Activated effector memory CD4-positive, alpha-beta T cell treated with anti-CD3 and anti-CD28 coated beads, Interleukin-2, amount 50 U/mL, for 16 hours (primary cell): ENCODE results near the gene ATP11A.

Experiments
- DNase-seq: peaks from one replicate; pipeline ENCODE4 v3.0.0-alpha.2; 2020

ATP11A gene

DNA sequence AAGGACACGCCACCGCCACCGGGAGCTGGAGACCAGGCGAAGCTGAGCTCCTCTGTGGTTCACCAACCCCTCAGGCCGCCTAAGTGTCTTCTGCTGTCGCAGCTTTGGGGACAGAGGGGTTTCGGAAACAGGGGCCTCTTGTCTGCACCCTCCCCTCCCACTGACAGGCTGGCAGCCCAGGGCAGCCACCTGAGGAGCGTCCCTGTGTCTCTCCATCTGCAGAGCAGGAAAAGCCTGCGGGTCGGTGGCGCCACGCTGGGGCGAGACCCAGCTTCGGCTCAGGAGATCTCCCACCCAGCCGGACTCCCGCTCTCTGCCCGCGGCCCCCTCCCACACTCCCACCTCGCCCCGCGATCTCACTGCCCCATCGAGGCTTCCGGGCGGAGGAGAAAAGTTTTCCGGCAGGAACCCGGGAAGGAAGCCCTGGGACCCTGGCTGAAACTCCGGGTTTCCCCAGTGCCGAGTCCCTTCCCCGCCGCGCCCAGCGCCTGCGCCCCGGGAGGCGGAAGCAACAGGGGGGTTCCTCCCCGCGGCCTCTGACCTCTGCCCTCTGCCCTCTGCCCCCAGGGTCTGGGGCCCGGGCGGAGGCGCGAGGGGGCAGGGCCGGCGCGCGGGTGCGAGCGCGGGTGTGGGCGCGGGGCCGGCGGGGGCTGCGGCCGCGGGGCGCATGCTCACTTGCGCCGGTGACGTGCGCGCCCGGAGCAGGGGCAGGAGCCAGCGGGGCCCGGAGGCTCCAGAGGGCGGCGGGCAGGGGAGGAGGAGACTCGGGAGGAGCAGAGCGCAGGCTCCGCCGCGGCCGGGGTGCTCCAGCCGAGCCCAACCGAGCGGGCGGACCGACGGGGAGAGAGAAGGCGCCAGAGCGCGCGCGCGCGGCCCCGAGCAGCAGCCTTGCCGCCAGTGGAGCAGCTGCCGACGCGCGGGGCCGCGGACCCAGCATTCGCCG is at the start of gene ATP11A:
ATP11A (plus strand) TSS at position 736 of the 943 bp plus-strand sequence. CDS start 379 bp downstream, outside the sequence.
- peak; percentile 93 for DNase-seq

GRCh38 chr13:112641456-112642089 is 48.3 kb upstream of the ATP11A start:
- DNase-seq: no peak

GRCh38 chr13:112642090-112642460 is 47.8 kb upstream of the ATP11A start:
- no peak for DNase-seq

- no peak for DNase-seq
These were observed 45.9 kb upstream of the ATP11A start for GRCh38 chr13:112643759-112644459.

- DNase-seq: no peak
These were observed 44.4 kb upstream of the ATP11A start for GRCh38 chr13:112645327-112645914.

DNA sequence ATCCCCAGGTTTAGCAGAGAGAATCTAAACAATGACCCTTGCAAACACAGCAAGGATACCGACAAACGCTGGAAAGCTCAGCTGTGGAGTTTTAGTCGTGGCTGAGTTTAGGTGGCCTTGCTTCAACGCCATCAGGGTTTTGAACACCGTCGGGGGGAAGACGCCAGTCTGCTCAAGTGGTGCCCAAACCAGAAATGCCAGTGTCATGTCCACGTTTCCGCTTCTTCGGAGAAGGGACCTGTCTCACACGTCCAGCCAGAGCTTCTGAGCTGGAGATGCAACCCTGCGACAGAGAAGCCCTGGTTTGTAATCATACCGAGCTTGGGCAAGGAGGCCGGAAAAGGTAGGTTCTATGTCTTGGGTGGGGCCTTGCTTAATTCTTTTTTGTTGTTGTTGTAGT is 42.6 kb upstream of the ATP11A start:
- no peak for DNase-seq

DNA sequence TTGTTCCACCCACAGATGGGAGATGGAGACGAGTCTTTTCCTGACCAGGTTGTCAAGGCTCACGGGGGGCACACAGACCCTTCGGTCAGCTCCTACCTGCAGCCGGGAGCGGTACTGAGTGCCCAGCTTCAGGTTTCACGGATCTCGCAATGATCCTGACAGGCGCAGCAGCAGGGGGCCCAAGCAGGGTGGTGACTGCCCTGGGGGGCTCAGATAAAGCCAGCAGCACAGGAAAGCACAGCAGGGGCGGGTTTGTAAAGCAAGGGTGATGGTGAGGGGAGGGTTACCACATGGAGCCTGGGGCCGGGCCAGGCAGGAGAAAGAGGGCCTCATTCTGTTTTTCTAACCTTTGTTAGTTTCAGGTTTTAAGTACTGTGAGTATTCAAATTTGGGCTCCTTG is 41.7 kb upstream of the ATP11A start:
- no peak for DNase-seq

DNA sequence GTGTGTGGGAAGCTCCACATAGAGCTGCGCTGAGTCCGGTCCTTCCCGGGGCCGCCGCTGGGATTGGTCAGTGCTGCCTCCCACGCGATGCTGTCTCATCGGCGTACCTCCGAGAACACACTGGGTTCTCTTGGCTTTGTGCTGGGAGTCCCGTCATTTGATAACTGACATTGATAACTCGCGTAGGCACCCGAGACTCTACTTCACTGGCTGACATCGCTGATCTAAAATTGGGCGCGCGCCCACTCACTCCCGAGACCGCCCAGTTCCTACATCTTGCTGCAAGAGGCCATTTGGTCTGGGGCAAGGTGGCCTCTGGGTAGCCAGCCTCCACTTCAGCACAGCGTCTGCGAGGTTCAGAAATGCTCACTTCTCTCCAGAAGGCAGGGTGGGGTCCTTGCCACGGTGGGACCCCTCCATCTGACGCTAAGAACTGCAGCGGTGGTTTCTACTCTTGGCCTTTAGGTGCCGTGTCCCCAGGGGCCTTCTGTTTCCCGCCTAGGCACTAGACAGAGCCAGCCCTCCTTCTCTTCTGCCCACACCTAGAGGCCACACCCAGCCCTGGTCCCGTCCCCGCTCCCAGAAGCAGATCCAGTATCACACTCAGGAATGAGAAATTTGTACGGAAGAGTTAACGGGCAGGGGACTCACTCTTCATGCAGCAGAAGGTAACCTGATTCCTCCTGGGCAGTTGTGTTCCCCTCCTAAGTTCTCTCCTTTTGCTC is 40.7 kb upstream of the ATP11A start:
- DNase-seq: no peak

GRCh38 chr13:112651311-112651710 is 38.5 kb upstream of the ATP11A start:
- no peak for DNase-seq

GRCh38 chr13:112651750-112652511 is 37.9 kb upstream of the ATP11A start:
- no peak for DNase-seq

GRCh38 chr13:112652512-112653070 is 37.2 kb upstream of the ATP11A start:
- DNase-seq: no peak

- no peak for DNase-seq
These were observed 36.8 kb upstream of the ATP11A start for GRCh38 chr13:112653071-112653470.

GRCh38 chr13:112655913-112656312 is 33.9 kb upstream of the ATP11A start:
- DNase-seq: no peak

GRCh38 chr13:112657850-112658445 is 31.9 kb upstream of the ATP11A start:
- DNase-seq: no peak

- no peak for DNase-seq
These were observed 31.0 kb upstream of the ATP11A start for GRCh38 chr13:112658808-112659207.

- no peak for DNase-seq
These were observed 28.5 kb upstream of the ATP11A start for GRCh38 chr13:112661291-112661690.

DNA sequence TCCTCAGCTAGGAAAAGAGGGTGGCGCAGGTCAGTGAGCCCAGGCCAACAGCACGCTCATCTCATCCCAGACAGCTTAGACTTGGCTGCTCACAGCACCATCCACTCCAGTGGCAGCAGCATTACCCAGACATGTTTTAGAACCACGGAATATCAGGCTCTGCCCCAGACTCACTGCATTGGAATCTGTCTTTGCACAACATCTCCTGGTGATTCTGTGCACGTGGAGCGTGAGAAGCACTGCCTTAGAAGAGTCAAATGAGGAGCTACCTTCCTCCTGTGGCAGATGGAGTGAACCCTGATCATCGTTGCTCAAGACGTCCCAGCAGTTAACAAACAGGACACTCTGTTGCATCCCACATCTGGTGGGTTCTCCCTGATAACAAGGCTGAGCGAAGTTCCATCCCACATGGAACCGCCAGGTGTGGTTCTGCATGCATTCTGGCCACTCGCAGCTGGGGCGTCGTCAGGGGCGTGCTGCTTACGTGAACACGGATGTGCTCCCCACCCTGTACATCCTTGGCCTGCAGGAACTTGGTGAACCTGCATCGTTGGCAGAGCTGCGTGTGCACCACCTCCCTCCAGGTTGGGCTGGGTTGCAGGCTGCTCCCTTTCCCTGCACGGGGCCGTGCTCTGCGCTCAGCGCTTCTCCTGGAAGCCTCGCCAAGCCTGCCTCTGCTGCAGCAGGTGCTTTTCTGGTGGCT is 25.2 kb upstream of the ATP11A start:
- no peak for DNase-seq

DNA sequence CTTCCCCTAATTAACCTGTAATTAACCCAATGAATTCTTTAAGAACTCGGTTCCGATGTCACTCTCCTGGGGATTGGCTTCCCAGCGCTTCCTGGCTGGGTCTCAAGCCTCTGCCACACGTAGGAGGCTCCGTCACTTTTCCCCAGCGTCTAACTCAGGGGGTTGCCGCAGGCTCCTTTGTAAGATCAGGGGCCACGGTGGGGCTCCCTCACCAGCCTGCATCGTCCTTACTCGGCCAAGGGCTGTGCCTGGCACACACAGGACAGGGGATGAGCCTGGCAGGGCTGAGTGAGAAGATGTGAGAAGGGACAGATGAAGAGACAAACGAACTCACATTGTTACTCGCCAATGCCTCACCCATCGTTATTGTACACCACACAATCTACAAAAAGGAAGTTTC is 20.9 kb upstream of the ATP11A start:
- DNase-seq: no peak

GRCh38 chr13:112669881-112670499 is 19.8 kb upstream of the ATP11A start:
- no peak for DNase-seq

GRCh38 chr13:112670864-112671263 is 19.0 kb upstream of the ATP11A start:
- no peak for DNase-seq
